Measurements from ENCODE around the gene RPL35. TPM values are rescaled to one million over a fixed set of nuclear protein-coding genes. Genes with fewer than 3 reads are reported as not detected.

The RPL35 gene
- 704 TPM for total RNA-seq

GRCh38 chr9:124861342-124862229 lies at the start of gene RPL35, which contains the start of gene ARPC5L:
TSS of gene RPL35 (minus strand) at chr9:124861957. CDS start at chr9:124861912, 45 bp downstream.
TSS of gene ARPC5L (plus strand) at chr9:124862130. CDS start at chr9:124869291, 7,161 bp downstream.
- peak; percentile 95 for DNase-seq (ENCODE audit: low spot score)

GRCh38 chr9:124908098-124908497 lies 46.3 kb upstream of the RPL35 start:
- no peak for DNase-seq (ENCODE audit: low spot score)

DNA sequence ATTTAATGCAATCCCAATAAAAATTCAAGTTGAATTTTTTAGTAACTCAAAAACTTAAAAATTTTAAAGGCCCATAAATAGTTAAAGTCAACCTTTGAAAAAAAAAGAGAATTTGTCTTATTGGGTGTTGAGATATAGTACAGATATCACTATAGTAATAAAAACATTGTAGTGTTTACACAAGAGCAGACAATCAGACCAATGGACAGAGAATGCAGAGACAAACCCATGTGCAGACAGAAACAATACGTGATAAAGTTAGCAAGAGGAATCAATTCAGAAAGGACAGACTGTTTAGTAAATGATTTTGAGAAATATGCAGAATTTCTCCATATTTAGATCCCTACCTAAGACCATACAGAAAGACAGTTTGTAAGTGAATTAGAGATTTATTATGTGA lies 45.2 kb upstream of the RPL35 start:
- DNase-seq (ENCODE audit: low spot score) = no peak

DNA sequence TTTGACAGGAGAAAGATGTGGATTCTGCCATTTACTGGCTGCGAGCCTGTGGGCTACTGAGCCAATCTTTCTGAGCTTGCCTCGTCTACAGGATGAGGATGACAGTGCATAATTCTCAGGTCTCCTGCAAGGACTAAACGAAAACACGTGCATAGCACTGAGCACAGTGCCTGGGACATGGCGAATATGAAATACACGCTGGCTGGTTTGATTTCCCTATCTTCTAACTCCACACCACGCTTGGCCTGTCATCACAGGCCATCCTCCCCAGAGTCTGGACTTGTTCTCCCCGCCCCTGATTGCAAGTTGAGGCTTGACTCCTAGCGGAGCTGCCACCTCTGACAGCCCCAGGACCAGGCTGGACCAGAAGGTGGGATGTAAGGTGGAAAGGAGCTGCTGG lies 38.1 kb upstream of the RPL35 start:
- DNase-seq (ENCODE audit: low spot score) = no peak

DNA sequence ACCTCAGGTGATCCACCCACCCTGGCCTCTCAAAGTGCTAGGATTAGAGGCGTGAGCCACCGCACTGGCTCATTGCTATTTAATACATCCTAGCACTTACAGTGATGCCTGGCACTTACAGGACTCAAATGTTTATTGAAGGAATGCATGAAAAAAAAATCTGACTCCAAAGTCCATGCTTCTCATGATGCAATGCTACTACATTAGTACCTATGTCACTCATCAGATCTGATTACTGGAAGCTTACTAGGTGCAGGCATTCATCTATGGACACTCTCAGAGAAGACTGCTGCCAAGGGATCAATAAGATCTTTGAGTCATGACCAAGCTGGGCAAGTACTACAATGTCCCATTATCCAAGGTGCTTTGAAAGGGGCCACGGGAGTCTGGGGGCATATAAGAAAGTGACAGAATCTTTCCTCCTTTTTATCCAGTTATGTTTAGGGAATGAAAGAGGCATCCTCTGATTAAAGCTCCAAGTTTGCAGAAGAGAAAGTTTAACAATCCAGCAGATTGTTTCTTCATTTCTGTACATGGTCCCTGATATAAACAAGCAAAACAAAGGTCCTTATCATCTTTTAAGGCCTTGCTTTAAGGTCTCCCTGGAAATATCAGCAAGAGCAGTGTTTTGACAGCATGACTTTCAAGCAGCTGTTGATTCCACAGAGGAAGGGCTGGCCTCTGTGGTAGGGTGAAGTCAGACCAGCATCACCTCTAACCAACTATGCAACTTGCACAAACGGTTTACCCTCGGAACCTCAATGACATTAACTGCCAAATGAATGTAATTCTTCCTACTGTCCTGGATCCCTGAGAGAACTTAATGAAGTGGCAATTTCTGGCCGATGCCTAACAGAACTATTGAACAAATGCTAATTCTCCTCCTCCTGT lies 36.1 kb upstream of the RPL35 start:
- DNase-seq (ENCODE audit: low spot score) = peak; percentile 54

GRCh38 chr9:124894741-124895170 lies 33.0 kb upstream of the RPL35 start:
- DNase-seq (ENCODE audit: low spot score) = no peak

DNA sequence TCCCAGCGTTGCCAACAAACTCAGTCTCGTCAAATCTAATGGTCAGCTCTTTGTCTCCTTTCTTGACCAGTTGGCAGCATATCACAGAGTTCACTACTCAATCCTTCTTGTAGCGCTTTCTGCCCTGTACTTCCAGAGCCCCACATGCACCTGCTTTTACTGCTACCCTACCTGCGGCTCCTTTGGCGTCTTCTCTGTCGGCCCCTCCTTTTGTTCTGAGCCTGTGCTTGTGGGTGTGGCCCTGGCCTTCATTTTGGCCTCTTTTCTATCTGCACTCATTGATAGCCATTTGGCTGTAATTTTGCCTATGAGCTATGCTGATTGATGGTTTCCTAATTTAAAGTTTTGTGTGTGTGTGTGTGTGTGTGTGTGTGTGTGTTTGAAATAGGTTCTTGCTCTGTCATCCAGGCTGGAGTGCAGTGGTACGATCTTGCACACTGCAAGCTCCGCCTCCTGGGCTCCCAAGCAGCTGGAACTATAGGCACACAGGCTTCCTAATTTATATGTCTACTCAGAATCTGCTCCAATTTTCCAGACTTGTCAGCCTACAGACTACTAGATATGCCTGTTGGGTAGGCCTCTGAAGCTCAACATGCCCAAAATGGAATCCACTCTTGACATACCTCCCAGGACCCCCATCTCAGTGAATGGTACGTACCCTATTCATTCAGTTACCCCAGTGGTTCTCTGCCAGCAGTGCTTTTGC lies 32.4 kb upstream of the RPL35 start:
- no peak for DNase-seq (ENCODE audit: low spot score)

- no peak for DNase-seq (ENCODE audit: low spot score)
Measured at GRCh38 chr9:124890179-124890578, 28.4 kb upstream of the RPL35 start.

GRCh38 chr9:124889006-124889405 lies 27.2 kb upstream of the RPL35 start:
- DNase-seq (ENCODE audit: low spot score) = no peak

GRCh38 chr9:124887832-124888231 lies 26.1 kb upstream of the RPL35 start:
- DNase-seq (ENCODE audit: low spot score) = no peak

DNA sequence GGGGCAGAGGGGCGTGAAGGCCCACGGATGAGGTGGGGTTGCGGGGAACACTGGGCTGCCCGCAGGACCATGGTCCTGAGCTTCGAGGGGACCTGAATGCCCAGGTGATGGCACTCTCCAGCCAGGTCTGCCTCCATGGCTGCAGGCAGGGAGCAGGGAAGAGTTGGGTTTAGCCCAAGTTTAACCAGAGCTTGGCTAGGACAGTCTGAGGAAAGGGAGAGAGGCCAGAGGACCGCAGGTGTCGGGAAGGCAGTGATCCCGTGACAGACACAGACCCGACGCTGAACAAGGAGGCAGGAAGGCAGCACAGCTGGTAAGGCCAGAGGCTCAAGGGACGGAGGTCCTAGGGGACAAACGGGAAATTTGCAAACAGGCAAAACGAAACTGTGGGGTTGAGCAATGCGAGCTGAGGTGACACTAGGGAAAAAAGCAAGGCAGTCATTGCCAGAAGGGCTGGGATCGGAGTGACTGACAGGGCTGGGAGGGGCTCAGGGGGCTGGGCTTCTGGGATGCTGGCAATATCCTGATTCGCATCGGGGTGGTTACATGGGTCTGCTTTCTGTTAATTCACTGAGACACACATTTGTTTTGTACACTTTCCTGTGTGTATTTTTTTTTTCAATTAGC lies 25.2 kb upstream of the RPL35 start:
- DNase-seq (ENCODE audit: low spot score) = no peak

DNA sequence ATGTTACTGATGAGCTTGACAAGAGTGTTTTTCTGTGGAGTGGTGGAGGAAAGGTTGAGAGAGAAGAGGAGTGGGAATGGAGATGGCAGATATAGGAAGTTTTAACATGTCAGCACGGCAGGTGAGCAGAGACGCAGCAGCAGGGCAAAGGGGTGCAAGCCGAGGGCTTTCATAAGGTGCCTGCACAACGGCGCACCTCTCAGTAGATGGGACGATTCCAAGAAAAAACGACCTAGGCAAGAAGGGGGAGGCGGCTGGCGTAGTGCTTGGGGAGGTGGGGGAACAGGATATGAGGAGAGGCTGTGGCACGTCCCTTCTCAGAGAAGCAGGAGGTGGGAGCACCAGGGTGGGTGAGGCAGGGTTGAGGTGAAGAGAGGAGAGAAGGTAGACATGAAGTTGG lies 24.7 kb upstream of the RPL35 start:
- DNase-seq (ENCODE audit: low spot score) = no peak

DNA sequence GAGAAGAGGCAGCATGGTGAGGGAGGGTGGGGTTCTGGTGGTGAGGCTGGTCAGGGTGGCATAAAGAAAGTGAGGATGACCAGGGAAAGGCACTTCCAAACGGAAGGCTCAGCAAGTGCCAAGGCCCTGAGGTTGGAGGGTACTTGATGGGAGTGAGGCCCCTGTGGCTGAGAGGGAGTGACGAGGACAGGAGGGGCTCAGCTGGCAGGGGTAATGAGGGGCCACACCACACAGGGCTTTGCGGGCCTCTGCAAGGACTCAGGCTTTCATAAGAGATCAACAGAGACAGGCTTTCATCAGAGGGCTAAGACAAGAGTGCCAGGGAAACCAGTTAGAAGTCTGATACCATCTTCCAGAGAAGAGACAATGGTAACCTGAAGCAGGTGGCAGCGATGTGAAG lies 23.8 kb upstream of the RPL35 start:
- DNase-seq (ENCODE audit: low spot score) = no peak

DNA sequence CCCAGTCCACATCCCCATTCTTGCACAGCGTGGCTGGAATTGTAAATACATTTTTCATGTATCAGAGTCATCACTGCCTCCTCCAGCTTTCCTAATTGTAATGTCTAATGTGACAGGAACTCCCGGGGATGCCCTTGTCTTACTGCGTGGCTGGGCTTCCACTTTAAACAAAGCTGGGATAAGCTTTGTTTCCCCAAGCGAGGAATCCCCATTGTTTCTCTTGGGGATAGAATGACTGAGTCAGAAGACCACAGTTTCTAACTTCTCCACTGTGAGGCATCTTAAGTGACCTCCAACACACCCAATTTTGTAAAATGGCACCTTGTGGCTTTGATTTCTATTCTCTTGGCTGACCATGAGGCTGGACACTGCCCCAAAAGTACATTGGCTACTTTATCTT lies 22.6 kb upstream of the RPL35 start:
- no peak for DNase-seq (ENCODE audit: low spot score)

GRCh38 chr9:124882231-124882630 lies 20.5 kb upstream of the RPL35 start:
- DNase-seq (ENCODE audit: low spot score) = no peak

GRCh38 chr9:124881138-124881743 lies 19.5 kb upstream of the RPL35 start:
- DNase-seq (ENCODE audit: low spot score) = no peak

GRCh38 chr9:124880501-124880900 lies 18.7 kb upstream of the RPL35 start:
- DNase-seq (ENCODE audit: low spot score) = no peak

GRCh38 chr9:124879226-124879625 lies 17.5 kb upstream of the RPL35 start:
- DNase-seq (ENCODE audit: low spot score) = no peak

DNA sequence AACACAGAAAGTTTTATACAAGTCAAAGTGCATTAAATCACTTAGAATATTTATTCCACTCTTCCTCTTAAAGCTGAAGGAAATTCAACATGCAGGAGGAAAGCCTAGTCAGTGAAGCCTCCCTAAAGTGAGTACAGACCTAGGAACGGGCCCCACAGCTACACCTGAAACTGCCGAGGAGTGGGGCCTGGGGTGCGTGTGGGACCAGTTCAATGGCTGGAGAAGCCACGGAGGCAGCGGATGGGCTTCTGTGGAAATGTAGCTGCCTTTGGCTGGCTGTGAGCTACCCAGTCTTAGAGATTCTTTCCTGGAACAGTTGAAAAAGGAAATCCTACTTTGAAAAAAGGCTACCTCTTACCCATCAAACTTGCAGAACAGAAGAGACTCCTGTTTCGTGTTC lies 16.8 kb upstream of the RPL35 start:
- DNase-seq (ENCODE audit: low spot score) = no peak

DNA sequence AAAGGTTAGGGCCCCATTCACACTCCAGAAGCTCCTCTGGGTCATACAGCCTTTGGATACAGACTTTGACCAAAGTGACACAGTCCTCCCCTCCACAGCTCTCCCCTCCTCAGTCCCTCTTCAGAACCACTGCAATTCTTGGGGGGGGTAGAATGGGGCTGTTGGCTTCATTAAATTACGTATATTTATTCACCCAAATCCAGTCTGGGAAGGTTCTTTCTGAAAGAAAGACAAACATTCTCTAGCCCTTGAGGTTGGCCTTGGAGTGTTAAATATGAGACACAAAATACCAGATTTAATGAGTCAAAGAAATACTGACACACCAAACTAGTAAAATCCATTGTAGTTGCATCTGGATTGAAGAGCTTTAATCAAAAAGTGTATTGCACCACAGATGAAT lies 16.3 kb upstream of the RPL35 start:
- no peak for DNase-seq (ENCODE audit: low spot score)

All from mucosa of gallbladder (tissue), 1 donor.